Activated naive CD4-positive, alpha-beta T cell treated with anti-CD3 and anti-CD28 coated beads for 36 hours (primary cell): ENCODE results near the gene LMOD1. TPM values are rescaled to one million over a fixed set of nuclear protein-coding genes. Genes with fewer than 3 reads are reported as not detected.
"Not testable (repeated sequence)": the region's sequence is repeated elsewhere in the genome, so short reads cannot be mapped to it uniquely, and the experiment has no call there.

Experiments
- CTCF ChIA-PET: fragments of 350-600 bp; sonication (Branson Sonifier 250); formaldehyde crosslinking; loops from one replicate; lab custom pipeline; 2021; ENCODE audit warnings: antibody characterized with exemption; lab: Charles Lee
- DNase-seq: peaks from one replicate; pipeline ENCODE4 v3.0.0-alpha.2; 2020
- H3K27ac Mint-ChIP-seq: one replicate; pipeline ENCODE4 v1.8.0; 2021; ENCODE audit warnings: mild to moderate bottlenecking, mixed read lengths
- H3K27me3 Mint-ChIP-seq: one replicate; pipeline ENCODE4 v1.8.0; 2021; ENCODE audit warnings: low read depth, mixed read lengths
- H3K36me3 Mint-ChIP-seq: one replicate; pipeline ENCODE4 v1.8.0; 2021; ENCODE audit warnings: low read depth, mixed read lengths
- H3K4me1 Mint-ChIP-seq: one replicate; pipeline ENCODE4 v1.8.0; 2021; ENCODE audit warnings: low read depth, mixed read lengths
- H3K4me3 Mint-ChIP-seq: one replicate; pipeline ENCODE4 v1.8.0; 2021; ENCODE audit warnings: mild to moderate bottlenecking, moderate library complexity, mixed read lengths
- H3K9me3 Mint-ChIP-seq: one replicate; pipeline ENCODE4 v1.8.0; 2021; ENCODE audit warnings: mixed read lengths
- intact Hi-C: fragments of 100-400 bp; cut with micrococcal nuclease; formaldehyde crosslinking; loops from one replicate; pipeline ENCODE4 v1.15.1; 2023
- total RNA-seq, 2 experiments: library from RNA; stranded (reverse); gene quantifications; one replicate each; pipeline ENCODE4 v1.2.3, GENCODE V29; 2021

LMOD1 gene
- total RNA-seq, 2 experiments from 2014 or later: not detected

DNA sequence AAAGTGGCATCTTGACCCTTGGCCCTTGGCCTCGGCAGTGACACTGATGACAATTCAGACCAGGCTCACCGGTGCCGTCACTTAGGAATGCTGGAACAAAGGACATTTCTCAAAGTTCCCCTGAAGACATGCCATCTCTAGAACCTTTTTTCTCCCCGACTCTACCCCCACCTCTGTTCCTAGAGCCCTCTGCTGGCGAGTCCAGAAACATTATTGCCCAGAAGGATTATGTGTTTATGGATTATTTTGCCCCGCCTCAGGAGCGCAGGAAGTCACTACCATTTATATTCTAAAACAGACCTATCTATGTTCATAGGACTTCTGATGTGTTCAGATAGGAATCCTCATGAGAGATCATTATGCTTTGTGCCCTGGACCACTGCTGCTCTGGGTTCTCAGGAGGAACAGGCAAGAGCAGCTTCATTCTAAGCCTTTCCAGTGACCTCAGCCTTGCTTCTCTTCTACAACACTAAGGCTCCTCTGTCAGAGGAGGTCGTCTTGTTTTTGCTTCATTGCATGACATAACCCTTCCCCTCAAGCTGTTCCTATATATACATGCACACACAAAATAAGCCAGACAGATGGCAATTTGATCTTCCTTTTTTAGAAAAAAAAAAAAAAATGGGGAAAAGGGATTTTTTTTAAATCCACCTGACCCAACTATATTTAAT, 70.1 kb downstream of the LMOD1 start:
- intact Hi-C loops: no loop called here
- no peaks in the 10 kb centered on the region for H3K9me3 Mint-ChIP-seq
- DNase-seq: no peak
- CTCF ChIA-PET: interaction anchor here (0.6 to 0.9 kb wide), 3 partner anchors 10 to 941 kb away, joined by 3 to 4 read pairs (median 3); no protein-coding TSS in a partner anchor
- no peak overlapping the region for H3K4me3 Mint-ChIP-seq
- no peaks in the 10 kb centered on the region for H3K27me3 Mint-ChIP-seq
- H3K36me3 Mint-ChIP-seq: peaks cover 30% of the 10 kb centered on the region
- no peak overlapping the region for H3K27ac Mint-ChIP-seq
- H3K4me1 Mint-ChIP-seq: no peaks in the 10 kb centered on the region

DNA sequence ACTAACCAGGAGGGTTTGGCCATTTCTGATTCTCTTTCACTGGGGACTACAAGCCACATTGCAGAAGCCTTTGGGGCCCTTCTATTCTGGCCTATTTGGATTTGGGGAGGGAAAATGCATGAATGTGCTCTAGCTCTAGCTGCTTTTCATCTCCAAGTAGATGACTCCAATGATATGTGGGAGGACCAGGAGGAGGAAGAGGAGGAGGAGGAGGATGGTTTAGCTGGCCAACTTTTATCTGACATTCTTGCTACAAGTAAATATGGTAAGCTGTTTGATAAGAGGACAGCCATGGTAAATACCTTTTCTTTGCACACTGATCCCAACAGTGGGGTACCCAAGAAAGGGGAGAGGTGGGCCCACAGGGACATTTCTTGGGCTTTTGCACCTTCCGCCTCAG, 71.7 kb downstream of the LMOD1 start:
- Mint-ChIP-seq H3K36me3 (peaks cover 42% of the 10 kb centered on the region), H3K27me3 (no peaks in the 10 kb centered on the region), H3K9me3 (no peaks in the 10 kb centered on the region), H3K27ac (peak overlapping the region; percentile 15), H3K4me1 (no peaks in the 10 kb centered on the region), H3K4me3 (no peak overlapping the region)
- intact Hi-C loops: no loop called here
- DNase-seq: no peak
- CTCF ChIA-PET: interaction anchor here (0.8 to 2.3 kb wide), 2 partner anchors 8 to 21 kb away, joined by 4 to 10 read pairs; no protein-coding TSS in a partner anchor

DNA sequence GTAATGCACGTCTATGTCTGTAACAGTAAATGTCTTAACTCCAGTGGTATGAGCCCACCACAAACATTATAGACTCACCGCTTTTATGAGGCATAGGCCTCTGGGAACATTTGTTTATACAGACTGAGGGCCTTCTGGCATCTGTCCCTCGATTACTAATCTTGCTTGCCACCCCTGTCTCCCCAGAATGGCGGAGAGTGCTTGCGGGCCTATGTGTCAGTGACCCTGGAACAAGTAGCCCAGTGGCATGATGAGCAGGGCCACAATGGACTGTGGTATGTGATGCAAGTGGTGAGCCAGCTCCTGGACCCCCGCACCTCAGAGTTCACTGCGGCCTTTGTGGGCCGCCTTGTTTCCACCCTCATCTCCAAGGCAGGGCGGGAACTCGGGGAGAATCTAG, 76.0 kb downstream of the LMOD1 start:
- CTCF ChIA-PET: interaction anchor here (1.0 to 3.6 kb wide), 2 partner anchors 9 to 41 kb away, joined by 4 to 18 read pairs; no protein-coding TSS in a partner anchor
- Mint-ChIP-seq H3K27ac (no peak overlapping the region), H3K27me3 (no peaks in the 10 kb centered on the region)

DNA sequence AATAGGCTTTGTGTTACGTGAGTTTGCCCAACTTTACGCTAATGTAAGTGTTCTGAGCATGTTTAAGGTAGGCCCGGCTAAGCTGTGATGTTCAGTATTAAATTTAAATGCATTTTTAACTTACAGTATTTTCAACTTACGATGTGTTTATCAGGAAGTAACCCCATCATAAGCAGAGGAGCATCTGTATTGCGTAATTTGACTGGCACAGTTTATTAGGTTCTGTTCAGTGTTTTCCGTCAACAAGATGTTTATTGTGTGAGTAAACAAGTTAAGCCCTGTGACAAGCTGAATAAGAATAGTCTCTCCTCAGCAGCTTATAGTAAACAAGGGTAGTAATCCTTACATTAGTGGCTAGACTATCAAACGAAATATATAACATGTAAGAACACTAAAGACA, 84.9 kb downstream of the LMOD1 start:
- Mint-ChIP-seq H3K36me3 (peaks cover 45% of the 10 kb centered on the region), H3K4me1 (no peaks in the 10 kb centered on the region), H3K27me3 (no peaks in the 10 kb centered on the region), H3K27ac (no peak overlapping the region), H3K4me3 (no peak overlapping the region), H3K9me3 (no peaks in the 10 kb centered on the region)
- intact Hi-C loops: no loop called here
- CTCF ChIA-PET: interaction anchor here (1.2 kb wide), 1 partner anchor 35 kb away, joined by 3 read pairs; no protein-coding TSS in a partner anchor
- DNase-seq: no peak

More for the DNA sequence above, 76.0 kb downstream of the LMOD1 start:
- intact Hi-C loops: no loop called here
- Mint-ChIP-seq H3K4me1 (no peaks in the 10 kb centered on the region), H3K36me3 (peaks cover 55% of the 10 kb centered on the region), H3K4me3 (no peak overlapping the region), H3K9me3 (no peaks in the 10 kb centered on the region)
- DNase-seq: no peak

DNA sequence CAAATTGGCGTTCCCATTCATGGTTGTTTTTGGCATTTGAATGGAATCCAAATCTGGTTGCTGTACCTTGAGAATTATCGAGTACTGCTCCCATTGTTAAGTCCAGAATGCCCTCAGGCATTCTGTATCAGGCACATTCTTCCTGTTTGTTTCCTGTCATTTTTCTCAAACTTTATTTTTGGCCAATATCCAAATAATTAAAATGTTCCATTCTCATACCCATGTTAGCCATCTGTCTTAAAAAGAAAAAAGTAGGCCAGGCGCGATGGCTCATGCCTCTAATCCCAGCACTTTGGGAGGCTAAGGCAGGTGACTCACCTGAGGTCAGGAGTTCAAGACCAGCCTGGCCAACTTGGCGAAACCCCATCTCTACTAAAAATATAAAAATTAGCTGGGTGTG, 86.9 kb downstream of the LMOD1 start:
- no peak for DNase-seq
- H3K27me3 Mint-ChIP-seq: no peaks in the 10 kb centered on the region
- H3K4me1 Mint-ChIP-seq: no peaks in the 10 kb centered on the region
- H3K4me3 Mint-ChIP-seq: no peak overlapping the region
- H3K9me3 Mint-ChIP-seq: no peaks in the 10 kb centered on the region
- intact Hi-C loops: no loop called here
- CTCF ChIA-PET: interaction anchor here (1.4 kb wide), 1 partner anchor 10 kb away, joined by 3 read pairs; no protein-coding TSS in a partner anchor
- no peak overlapping the region for H3K27ac Mint-ChIP-seq
- H3K36me3 Mint-ChIP-seq: peaks cover 56% of the 10 kb centered on the region

DNA sequence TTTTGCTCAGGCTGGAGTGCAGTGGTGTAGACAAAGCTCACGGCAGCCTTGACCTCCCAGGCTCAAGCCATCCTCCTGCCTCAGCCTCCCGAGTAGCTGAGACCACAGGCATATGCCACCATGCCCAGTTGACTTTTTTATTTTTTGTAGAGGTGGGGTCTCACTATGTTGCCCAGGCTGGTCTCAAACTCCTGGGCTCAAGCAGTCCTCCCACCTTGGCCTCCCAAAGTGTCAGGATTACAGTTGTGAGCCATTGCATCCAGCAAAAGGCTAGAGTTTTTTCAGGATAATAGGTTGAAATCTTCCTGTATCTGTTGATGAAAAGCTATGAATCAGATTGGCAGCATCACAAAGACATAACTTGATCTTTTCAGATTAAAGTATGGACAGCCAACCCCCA, 89.6 kb downstream of the LMOD1 start:
- H3K36me3 Mint-ChIP-seq: peaks cover 51% of the 10 kb centered on the region
- DNase-seq, H3K9me3 Mint-ChIP-seq, H3K27me3 Mint-ChIP-seq, intact Hi-C loops, H3K4me3 Mint-ChIP-seq, H3K4me1 Mint-ChIP-seq, H3K27ac Mint-ChIP-seq: not testable (repeated sequence)
- CTCF ChIA-PET: interaction anchor here (1.4 kb wide), 1 partner anchor 12 kb away, joined by 3 read pairs; no protein-coding TSS in a partner anchor

DNA sequence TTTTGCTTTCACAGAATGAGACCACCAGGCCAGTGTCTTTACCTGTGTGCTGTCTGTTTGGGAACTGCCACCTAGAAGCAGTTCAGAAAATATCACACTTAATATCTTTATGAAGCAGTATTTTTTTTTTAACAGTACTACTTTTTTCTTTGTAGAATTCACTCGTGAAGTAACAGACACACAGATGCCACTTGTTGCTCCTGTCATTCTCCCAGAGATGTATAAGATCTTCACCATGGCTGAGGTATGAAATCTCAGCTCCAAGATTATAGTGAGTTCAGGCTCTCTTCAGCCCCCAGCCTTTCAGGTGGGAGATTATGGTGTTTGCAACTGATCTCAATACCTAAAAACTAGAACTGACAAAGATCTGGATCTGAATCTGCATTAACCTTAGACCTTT, 94.4 kb downstream of the LMOD1 start:
- Mint-ChIP-seq H3K36me3 (peaks cover 46% of the 10 kb centered on the region), H3K4me3 (no peak overlapping the region), H3K9me3 (no peaks in the 10 kb centered on the region), H3K27ac (no peak overlapping the region), H3K4me1 (peaks cover 7% of the 10 kb centered on the region), H3K27me3 (no peaks in the 10 kb centered on the region)
- CTCF ChIA-PET: no interaction called here
- no peak for DNase-seq
- intact Hi-C loops: no loop called here

DNA sequence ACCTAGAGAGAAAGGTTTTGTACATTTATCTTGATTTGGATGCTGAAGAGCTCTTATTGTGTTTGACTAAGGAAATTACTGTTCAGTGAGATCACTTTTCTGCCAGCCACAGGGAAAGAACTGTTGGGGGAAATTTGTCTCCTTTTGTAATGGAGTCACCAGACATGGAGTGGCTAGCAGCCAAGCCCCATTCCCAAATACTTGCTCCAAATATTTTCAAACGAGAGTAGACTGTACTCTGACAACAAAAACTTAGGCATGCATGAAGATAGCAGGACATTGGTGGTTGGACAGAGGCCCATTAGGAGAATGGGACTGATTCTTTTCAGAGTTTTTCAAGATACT, 96.3 kb downstream of the LMOD1 start:
- no peak overlapping the region for H3K4me3 Mint-ChIP-seq
- CTCF ChIA-PET: interaction anchor here (1.0 to 1.5 kb wide), 2 partner anchors 10 to 286 kb away, joined by 3 read pairs; no protein-coding TSS in a partner anchor
- no peaks in the 10 kb centered on the region for H3K27me3 Mint-ChIP-seq
- H3K27ac Mint-ChIP-seq: no peak overlapping the region
- no peak for DNase-seq
- H3K9me3 Mint-ChIP-seq: no peaks in the 10 kb centered on the region
- H3K36me3 Mint-ChIP-seq: peaks cover 32% of the 10 kb centered on the region
- peaks cover 20% of the 10 kb centered on the region for H3K4me1 Mint-ChIP-seq
- intact Hi-C loops: no loop called here

DNA sequence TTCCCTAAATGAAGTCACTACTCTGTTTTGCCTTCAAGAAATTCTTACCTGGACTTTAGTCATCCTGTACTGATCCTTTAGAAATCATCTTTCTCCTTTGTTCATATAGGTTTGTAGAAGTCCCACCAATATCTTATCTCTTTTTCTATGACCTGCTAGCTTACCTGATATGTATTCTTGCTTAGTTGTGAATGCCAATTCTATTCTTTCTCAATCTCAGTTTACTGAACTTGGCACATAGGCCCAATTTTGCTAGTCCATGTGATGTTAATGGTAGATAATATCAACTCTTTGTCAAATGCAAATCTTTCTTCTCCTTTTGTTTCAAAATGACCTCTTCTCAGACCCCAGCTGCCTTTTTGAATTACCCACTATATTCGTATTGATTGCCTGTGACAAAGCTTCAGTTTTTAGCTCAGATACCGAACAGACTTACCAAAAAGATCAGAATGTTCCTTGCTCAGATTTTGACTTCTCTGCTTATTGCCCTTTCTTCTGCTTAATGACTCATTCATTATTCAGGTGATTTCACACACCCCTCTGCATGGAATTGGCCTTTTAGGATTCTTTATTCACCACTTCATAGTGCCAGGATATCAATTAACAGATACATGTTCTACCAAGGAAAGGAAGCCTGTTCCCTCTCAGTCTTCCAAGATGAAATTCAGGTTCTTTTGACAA, 96.8 kb downstream of the LMOD1 start:
- Mint-ChIP-seq H3K27ac (no peak overlapping the region), H3K9me3 (no peaks in the 10 kb centered on the region), H3K4me1 (peaks cover 21% of the 10 kb centered on the region), H3K27me3 (no peaks in the 10 kb centered on the region), H3K4me3 (no peak overlapping the region), H3K36me3 (peaks cover 28% of the 10 kb centered on the region)
- CTCF ChIA-PET: interaction anchor here (1.0 to 1.5 kb wide), 2 partner anchors 11 to 286 kb away, joined by 3 read pairs; no protein-coding TSS in a partner anchor
- DNase-seq: no peak
- intact Hi-C loops: no loop called here

DNA sequence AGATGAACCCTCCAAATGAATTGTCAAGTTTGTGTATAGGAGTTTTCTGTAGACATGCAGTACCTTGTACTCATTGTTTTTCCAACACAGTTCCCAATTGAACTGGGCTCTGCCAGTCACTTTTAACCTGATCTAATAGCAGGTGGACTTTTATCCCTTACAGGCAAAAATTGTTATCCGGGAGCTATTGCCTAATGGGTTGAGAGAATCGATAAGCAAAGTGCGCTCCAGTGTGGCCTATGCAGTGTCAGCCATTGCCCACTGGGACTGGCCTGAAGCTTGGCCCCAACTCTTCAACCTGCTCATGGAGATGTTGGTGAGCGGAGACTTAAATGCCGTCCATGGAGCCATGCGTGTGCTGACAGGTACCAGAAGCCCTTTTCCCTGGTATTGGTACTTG, 98.1 kb downstream of the LMOD1 start:
- intact Hi-C loops: no loop called here
- DNase-seq: no peak
- H3K27ac Mint-ChIP-seq: no peak overlapping the region
- no peaks in the 10 kb centered on the region for H3K27me3 Mint-ChIP-seq
- H3K36me3 Mint-ChIP-seq: peaks cover 27% of the 10 kb centered on the region
- H3K4me1 Mint-ChIP-seq: peaks cover 28% of the 10 kb centered on the region
- H3K4me3 Mint-ChIP-seq: no peak overlapping the region
- no peaks in the 10 kb centered on the region for H3K9me3 Mint-ChIP-seq
- CTCF ChIA-PET: interaction anchor here (0.5 to 1.1 kb wide), 3 partner anchors 10 to 215 kb away, joined by 3 to 4 read pairs (median 3); partner anchors contain the start of gene IPO9

DNA sequence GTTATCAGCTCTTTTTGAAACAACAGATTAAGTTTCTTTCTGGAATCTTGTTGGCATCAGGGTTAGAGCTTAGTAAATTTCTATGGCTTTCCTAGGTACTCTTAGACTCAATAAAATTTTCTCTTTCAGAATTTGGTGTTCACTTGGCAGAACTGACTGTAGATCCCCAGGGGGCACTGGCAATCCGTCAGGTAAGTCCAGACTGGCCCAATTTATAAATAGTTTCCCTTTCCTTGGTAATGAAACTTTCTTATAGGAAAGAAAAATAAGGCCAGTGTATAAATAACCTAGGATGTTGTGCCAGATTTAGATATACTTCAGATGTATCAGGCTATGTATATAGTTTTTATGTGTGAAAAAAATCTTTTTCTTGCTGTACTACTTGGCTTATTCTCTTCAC, 99.2 kb downstream of the LMOD1 start:
- Mint-ChIP-seq H3K9me3 (no peaks in the 10 kb centered on the region), H3K4me1 (peaks cover 37% of the 10 kb centered on the region), H3K27ac (no peak overlapping the region), H3K27me3 (no peaks in the 10 kb centered on the region), H3K4me3 (no peak overlapping the region), H3K36me3 (peaks cover 24% of the 10 kb centered on the region)
- intact Hi-C loops: no loop called here
- CTCF ChIA-PET: no interaction called here
- no peak for DNase-seq
